ENCODE data around the gene DPH2. TPM values are rescaled to one million over a fixed set of nuclear protein-coding genes. Genes with fewer than 3 reads are reported as not detected.

Gene DPH2
- total RNA-seq, 1 experiment from 2014 or later, result 57.5 TPM

DNA sequence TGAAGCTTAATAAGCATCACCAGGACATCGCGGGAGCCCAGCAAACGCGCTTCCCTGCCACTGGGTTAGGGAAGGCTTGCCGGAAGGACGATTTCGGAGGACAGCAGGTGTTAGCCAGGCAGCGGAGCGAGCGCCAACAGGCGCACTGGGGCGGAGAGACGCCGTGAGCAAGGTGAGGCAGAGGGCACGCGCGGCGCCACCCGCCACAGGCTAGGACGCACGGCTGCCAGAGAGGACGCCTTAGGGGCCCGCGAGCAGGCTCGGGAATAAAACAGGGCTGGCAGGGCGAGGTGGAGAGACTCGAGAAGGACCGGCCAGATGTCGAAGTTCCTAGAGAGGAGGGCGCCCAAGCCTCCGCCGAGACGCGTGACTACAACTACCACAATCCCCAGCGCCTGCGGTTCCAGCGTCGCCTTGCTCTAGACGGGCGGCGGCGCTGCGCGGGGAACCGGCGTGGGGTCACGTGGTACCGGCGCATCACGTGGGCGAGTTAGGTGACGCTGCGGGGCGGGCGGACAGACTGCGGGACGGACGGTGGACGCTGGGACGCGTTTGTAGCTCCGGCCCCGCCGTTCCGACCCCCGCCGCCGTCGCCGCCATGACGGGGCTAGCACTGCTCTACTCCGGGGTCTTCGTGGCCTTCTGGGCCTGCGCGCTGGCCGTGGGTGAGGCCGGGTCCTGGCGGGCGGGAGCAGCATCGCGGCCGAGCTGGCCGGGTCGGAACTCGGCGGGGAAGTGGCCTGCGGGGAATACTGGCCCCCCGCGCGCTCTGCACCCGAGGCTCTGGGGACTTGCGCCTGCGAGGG, 4.8 kb downstream of the DPH2 start, which contains the start of gene ATP6V0B (continued):
- TF ChIP-seq TP53 (CRISPR knock-in tag; IDR thresholded peaks at IDR 0.05) (no peak), ZNF232 (CRISPR knock-in tag; IDR thresholded peaks at IDR 0.05) (peak; percentile 60; the same call in 1 of the 2 replicates), CREB1 (CRISPR knock-in tag; IDR thresholded peaks at IDR 0.05) (no peak), TEAD1 (CRISPR knock-in tag; IDR thresholded peaks at IDR 0.05) (no peak), SOX15 (CRISPR knock-in tag; IDR thresholded peaks at IDR 0.05) (no peak), GTF2I (CRISPR knock-in tag; conservative IDR thresholded peaks at IDR 0.05) (no peak), EMX1 (CRISPR knock-in tag; IDR thresholded peaks at IDR 0.05) (no peak), OVOL2 (CRISPR knock-in tag; IDR thresholded peaks at IDR 0.05; ENCODE audit: borderline replicate concordance) (no peak), HMGA2 (CRISPR knock-in tag; IDR thresholded peaks at IDR 0.05) (no peak), NFYB (CRISPR knock-in tag; conservative IDR thresholded peaks at IDR 0.05; ENCODE audit: low read depth) (no peak), MXD4 (CRISPR knock-in tag; IDR thresholded peaks at IDR 0.05; ENCODE audit: borderline replicate concordance) (no peak), JAZF1 (CRISPR knock-in tag; IDR thresholded peaks at IDR 0.05) (no peak), GABPB1 (CRISPR knock-in tag; IDR thresholded peaks at IDR 0.05) (peak; percentile 71; the same call in 1 of the 2 replicates), ZNF423 (CRISPR knock-in tag; IDR thresholded peaks at IDR 0.05) (no peak), NR3C1 (CRISPR knock-in tag; conservative IDR thresholded peaks at IDR 0.05; ENCODE audit: low read depth) (no peak), SP1 (CRISPR knock-in tag; conservative IDR thresholded peaks at IDR 0.05) (peak; percentile 85)
- TF ChIP-seq, protein P1, sequence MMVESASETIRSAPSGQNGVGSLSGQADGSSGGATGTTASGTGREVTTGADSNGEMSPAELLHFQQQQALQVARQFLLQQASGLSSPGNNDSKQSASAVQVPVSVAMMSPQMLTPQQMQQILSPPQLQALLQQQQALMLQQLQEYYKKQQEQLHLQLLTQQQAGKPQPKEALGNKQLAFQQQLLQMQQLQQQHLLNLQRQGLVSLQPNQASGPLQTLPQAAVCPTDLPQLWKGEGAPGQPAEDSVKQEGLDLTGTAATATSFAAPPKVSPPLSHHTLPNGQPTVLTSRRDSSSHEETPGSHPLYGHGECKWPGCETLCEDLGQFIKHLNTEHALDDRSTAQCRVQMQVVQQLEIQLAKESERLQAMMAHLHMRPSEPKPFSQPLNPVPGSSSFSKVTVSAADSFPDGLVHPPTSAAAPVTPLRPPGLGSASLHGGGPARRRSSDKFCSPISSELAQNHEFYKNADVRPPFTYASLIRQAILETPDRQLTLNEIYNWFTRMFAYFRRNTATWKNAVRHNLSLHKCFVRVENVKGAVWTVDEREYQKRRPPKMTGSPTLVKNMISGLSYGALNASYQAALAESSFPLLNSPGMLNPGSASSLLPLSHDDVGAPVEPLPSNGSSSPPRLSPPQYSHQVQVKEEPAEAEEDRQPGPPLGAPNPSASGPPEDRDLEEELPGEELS (CRISPR knock-in tag; IDR thresholded peaks at IDR 0.05), result peak; percentile 76
- TF ChIP-seq, protein P2, sequence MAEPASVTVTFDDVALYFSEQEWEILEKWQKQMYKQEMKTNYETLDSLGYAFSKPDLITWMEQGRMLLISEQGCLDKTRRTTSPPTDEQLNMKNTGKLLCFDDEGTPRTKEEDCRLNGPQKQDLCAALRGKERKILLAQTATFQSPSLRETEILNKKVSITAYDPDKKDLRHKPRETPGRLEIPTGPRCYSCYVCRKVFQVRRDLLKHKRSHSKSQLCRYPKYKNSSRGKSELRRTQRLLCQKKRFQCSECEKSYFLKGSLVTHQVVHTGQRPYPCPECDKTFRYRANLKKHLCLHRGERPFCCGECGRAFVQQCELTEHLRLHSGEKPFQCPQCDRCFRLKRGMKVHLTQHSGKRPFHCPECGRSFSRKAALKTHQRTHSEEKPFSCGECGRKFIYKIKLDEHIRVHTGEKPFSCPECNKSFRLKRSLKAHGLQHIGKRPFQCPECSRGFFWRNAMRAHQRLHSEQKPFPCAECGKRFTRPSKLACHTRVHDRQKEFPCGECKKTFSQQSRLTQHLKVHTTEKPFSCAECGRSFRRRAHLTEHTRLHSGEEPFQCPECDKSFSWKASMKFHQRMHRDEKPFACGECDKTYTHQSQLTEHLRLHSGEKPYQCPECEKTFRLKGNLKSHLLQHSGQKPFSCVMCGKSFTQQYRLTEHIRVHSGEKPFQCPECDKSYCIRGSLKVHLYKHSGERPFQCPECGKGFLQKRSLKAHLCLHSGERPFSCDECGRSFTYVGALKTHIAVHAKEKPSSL (CRISPR knock-in tag; conservative IDR thresholded peaks at IDR 0.05), result no peak
- TF ChIP-seq, protein P3, sequence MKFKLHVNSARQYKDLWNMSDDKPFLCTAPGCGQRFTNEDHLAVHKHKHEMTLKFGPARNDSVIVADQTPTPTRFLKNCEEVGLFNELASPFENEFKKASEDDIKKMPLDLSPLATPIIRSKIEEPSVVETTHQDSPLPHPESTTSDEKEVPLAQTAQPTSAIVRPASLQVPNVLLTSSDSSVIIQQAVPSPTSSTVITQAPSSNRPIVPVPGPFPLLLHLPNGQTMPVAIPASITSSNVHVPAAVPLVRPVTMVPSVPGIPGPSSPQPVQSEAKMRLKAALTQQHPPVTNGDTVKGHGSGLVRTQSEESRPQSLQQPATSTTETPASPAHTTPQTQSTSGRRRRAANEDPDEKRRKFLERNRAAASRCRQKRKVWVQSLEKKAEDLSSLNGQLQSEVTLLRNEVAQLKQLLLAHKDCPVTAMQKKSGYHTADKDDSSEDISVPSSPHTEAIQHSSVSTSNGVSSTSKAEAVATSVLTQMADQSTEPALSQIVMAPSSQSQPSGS (CRISPR knock-in tag; IDR thresholded peaks at IDR 0.05; ENCODE audit: borderline replicate concordance, low read depth), result no peak
- TF ChIP-seq, protein P4, sequence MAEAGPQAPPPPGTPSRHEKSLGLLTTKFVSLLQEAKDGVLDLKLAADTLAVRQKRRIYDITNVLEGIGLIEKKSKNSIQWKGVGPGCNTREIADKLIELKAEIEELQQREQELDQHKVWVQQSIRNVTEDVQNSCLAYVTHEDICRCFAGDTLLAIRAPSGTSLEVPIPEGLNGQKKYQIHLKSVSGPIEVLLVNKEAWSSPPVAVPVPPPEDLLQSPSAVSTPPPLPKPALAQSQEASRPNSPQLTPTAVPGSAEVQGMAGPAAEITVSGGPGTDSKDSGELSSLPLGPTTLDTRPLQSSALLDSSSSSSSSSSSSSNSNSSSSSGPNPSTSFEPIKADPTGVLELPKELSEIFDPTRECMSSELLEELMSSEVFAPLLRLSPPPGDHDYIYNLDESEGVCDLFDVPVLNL (CRISPR knock-in tag; IDR thresholded peaks at IDR 0.05; ENCODE audit: borderline replicate concordance, low read depth), result peak; percentile 79
- TF ChIP-seq, protein P5, sequence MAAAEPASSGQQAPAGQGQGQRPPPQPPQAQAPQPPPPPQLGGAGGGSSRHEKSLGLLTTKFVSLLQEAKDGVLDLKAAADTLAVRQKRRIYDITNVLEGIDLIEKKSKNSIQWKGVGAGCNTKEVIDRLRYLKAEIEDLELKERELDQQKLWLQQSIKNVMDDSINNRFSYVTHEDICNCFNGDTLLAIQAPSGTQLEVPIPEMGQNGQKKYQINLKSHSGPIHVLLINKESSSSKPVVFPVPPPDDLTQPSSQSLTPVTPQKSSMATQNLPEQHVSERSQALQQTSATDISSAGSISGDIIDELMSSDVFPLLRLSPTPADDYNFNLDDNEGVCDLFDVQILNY (CRISPR knock-in tag; IDR thresholded peaks at IDR 0.05), result peak; percentile 91; the same call in 1 of the 2 replicates
- TF ChIP-seq, protein P6, sequence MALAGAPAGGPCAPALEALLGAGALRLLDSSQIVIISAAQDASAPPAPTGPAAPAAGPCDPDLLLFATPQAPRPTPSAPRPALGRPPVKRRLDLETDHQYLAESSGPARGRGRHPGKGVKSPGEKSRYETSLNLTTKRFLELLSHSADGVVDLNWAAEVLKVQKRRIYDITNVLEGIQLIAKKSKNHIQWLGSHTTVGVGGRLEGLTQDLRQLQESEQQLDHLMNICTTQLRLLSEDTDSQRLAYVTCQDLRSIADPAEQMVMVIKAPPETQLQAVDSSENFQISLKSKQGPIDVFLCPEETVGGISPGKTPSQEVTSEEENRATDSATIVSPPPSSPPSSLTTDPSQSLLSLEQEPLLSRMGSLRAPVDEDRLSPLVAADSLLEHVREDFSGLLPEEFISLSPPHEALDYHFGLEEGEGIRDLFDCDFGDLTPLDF (CRISPR knock-in tag; IDR thresholded peaks at IDR 0.05), result no peak; the same call in 1 of the 2 replicates
- TF ChIP-seq, protein P7, sequence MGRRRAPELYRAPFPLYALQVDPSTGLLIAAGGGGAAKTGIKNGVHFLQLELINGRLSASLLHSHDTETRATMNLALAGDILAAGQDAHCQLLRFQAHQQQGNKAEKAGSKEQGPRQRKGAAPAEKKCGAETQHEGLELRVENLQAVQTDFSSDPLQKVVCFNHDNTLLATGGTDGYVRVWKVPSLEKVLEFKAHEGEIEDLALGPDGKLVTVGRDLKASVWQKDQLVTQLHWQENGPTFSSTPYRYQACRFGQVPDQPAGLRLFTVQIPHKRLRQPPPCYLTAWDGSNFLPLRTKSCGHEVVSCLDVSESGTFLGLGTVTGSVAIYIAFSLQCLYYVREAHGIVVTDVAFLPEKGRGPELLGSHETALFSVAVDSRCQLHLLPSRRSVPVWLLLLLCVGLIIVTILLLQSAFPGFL (CRISPR knock-in tag; IDR thresholded peaks at IDR 0.05; ENCODE audit: borderline replicate concordance), result no peak
- TF ChIP-seq, protein P8, sequence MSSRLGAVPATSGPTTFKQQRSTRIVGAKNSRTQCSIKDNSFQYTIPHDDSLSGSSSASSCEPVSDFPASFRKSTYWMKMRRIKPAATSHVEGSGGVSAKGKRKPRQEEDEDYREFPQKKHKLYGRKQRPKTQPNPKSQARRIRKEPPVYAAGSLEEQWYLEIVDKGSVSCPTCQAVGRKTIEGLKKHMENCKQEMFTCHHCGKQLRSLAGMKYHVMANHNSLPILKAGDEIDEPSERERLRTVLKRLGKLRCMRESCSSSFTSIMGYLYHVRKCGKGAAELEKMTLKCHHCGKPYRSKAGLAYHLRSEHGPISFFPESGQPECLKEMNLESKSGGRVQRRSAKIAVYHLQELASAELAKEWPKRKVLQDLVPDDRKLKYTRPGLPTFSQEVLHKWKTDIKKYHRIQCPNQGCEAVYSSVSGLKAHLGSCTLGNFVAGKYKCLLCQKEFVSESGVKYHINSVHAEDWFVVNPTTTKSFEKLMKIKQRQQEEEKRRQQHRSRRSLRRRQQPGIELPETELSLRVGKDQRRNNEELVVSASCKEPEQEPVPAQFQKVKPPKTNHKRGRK (CRISPR knock-in tag; IDR thresholded peaks at IDR 0.05; ENCODE audit: borderline replicate concordance), result no peak
- TF ChIP-seq, protein P9, sequence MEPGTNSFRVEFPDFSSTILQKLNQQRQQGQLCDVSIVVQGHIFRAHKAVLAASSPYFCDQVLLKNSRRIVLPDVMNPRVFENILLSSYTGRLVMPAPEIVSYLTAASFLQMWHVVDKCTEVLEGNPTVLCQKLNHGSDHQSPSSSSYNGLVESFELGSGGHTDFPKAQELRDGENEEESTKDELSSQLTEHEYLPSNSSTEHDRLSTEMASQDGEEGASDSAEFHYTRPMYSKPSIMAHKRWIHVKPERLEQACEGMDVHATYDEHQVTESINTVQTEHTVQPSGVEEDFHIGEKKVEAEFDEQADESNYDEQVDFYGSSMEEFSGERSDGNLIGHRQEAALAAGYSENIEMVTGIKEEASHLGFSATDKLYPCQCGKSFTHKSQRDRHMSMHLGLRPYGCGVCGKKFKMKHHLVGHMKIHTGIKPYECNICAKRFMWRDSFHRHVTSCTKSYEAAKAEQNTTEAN (CRISPR knock-in tag; IDR thresholded peaks at IDR 0.05), result no peak

All from WTC11 (cell line).